Measurements from ENCODE around the gene MED31.

The MED31 gene

GRCh38 chr17:6654841-6655731, 3.7 kb upstream of the MED31 start:
- no peak for DNase-seq

GRCh38 chr17:6651919-6652452, 581 bp upstream of the MED31 start:
- DNase-seq: peak in 1 of 2 donors; percentile 54

GRCh38 chr17:6648181-6648580, 3.2 kb downstream of the MED31 start:
- DNase-seq: no peak

- DNase-seq: no peak
Observed at GRCh38 chr17:6643451-6644125, 7.8 kb downstream of the MED31 start.

GRCh38 chr17:6642592-6642991, 8.8 kb downstream of the MED31 start:
- no peak for DNase-seq

- no peak for DNase-seq
Observed at GRCh38 chr17:6641247-6641863, 10.1 kb downstream of the MED31 start.

GRCh38 chr17:6640536-6641246, 10.7 kb downstream of the MED31 start, which contains the start of the genes KIAA0753 and TXNDC17:
Gene KIAA0753, minus strand, starts transcription at chr17:6640711. Its CDS starts 5,608 bp downstream, at chr17:6635103.
Gene TXNDC17, plus strand, starts transcription at chr17:6641060. Its CDS starts 23 bp downstream, at chr17:6641083.
- DNase-seq: peak; percentile 90

- no peak for DNase-seq
Observed at GRCh38 chr17:6639586-6640535, 11.5 kb downstream of the MED31 start.

- no peak for DNase-seq
Observed at GRCh38 chr17:6639014-6639585, 12.3 kb downstream of the MED31 start.

GRCh38 chr17:6638046-6638908, 13.1 kb downstream of the MED31 start:
- DNase-seq: no peak

GRCh38 chr17:6637458-6637840, 14.0 kb downstream of the MED31 start:
- DNase-seq: no peak

GRCh38 chr17:6636616-6637457, 14.6 kb downstream of the MED31 start:
- DNase-seq: no peak

GRCh38 chr17:6636105-6636504, 15.3 kb downstream of the MED31 start:
- no peak for DNase-seq

- no peak for DNase-seq
Observed at GRCh38 chr17:6633263-6633662, 18.1 kb downstream of the MED31 start.

GRCh38 chr17:6632530-6632929, 18.9 kb downstream of the MED31 start:
- DNase-seq: no peak

GRCh38 chr17:6630390-6630789, 21.0 kb downstream of the MED31 start:
- DNase-seq: no peak

- no peak for DNase-seq
Observed at GRCh38 chr17:6627019-6627418, 24.4 kb downstream of the MED31 start.

- no peak for DNase-seq
Observed at GRCh38 chr17:6626616-6627015, 24.8 kb downstream of the MED31 start.

GRCh38 chr17:6623941-6624340, 27.5 kb downstream of the MED31 start:
- DNase-seq: no peak

Measured in CD4-positive, alpha-beta T cell treated with Interleukin-4 for 1 hour (primary cell).